ENCODE measurements around the gene MYO9A. TPM values are rescaled to one million over a fixed set of nuclear protein-coding genes. Genes with fewer than 3 reads are reported as not detected.

The MYO9A gene
- total RNA-seq, 2 donors from 2014 or later, result 12.9 to 27.8 TPM

GRCh38 chr15:72141171-72142084 lies 23.5 kb upstream of the MYO9A start:
- Histone ChIP-seq H3K4me1 (peaks cover 6% of the 10 kb centered on the region), H3K27me3 (no peaks in the 10 kb centered on the region), H3K36me3 (replicated peaks in 1 of 2; ENCODE audit: insufficient read depth in 1 of 2, low read depth in 2 of 2) (no peaks in the 10 kb centered on the region), H3K27ac (no peak overlapping the region), H3K9me3 (no peaks in the 10 kb centered on the region), H3K4me3 (no peak overlapping the region)
- no peak for TF ChIP-seq CTCF (IDR thresholded peaks at IDR 0.05)
- no peak for TF ChIP-seq POLR2A (IDR thresholded peaks at IDR 0.05)
- DNase-seq (no peak), ATAC-seq (no peak)
- WGBS, 2 donors, result 29 to 39% methylated on average over 4 of the region's 4 CpGs
- intact Hi-C loops (cut with DNase I), result no loop called here

GRCh38 chr15:72140088-72140487 lies 22.1 kb upstream of the MYO9A start:
- DNase-seq (no peak), ATAC-seq (no peak)
- Histone ChIP-seq H3K36me3 (replicated peaks in 1 of 2; ENCODE audit: insufficient read depth in 1 of 2, low read depth in 2 of 2) (no peaks in the 10 kb centered on the region), H3K4me1 (peaks cover 6% of the 10 kb centered on the region), H3K9me3 (no peaks in the 10 kb centered on the region), H3K4me3 (no peak overlapping the region), H3K27ac (no peak overlapping the region), H3K27me3 (no peaks in the 10 kb centered on the region)
- intact Hi-C loops (cut with DNase I), result no loop called here
- WGBS, 2 donors, result 94 to 97% methylated on average over 3 of the region's 3 CpGs
- TF ChIP-seq CTCF (IDR thresholded peaks at IDR 0.05), result no peak
- TF ChIP-seq POLR2A (IDR thresholded peaks at IDR 0.05), result no peak

GRCh38 chr15:72139667-72140066 lies 21.7 kb upstream of the MYO9A start:
- Histone ChIP-seq H3K4me1 (peaks cover 6% of the 10 kb centered on the region), H3K4me3 (no peak overlapping the region), H3K27me3 (no peaks in the 10 kb centered on the region), H3K9me3 (no peaks in the 10 kb centered on the region), H3K36me3 (replicated peaks in 1 of 2; ENCODE audit: insufficient read depth in 1 of 2, low read depth in 2 of 2) (no peaks in the 10 kb centered on the region), H3K27ac (no peak overlapping the region)
- DNase-seq (no peak), ATAC-seq (no peak)
- no peak for TF ChIP-seq POLR2A (IDR thresholded peaks at IDR 0.05)
- no peak for TF ChIP-seq CTCF (IDR thresholded peaks at IDR 0.05)
- 97 to 100% methylated on average over 4 of the region's 4 CpGs for WGBS, 2 donors
- intact Hi-C loops (cut with DNase I), result no loop called here

GRCh38 chr15:72136170-72137051 lies 18.5 kb upstream of the MYO9A start:
- Histone ChIP-seq H3K4me1 (peaks cover 2% of the 10 kb centered on the region), H3K36me3 (replicated peaks in 1 of 2; ENCODE audit: insufficient read depth in 1 of 2, low read depth in 2 of 2) (no peaks in the 10 kb centered on the region), H3K27me3 (no peaks in the 10 kb centered on the region), H3K9me3 (no peaks in the 10 kb centered on the region), H3K4me3 (no peak overlapping the region), H3K27ac (no peak overlapping the region)
- WGBS, 2 donors, result 60 to 61% methylated on average over 4 of the region's 4 CpGs
- TF ChIP-seq CTCF (IDR thresholded peaks at IDR 0.05), result no peak
- no peak for TF ChIP-seq POLR2A (IDR thresholded peaks at IDR 0.05)
- intact Hi-C loops (cut with DNase I), result no loop called here
- no peak for DNase-seq
- ATAC-seq, result no peak

Measured in body of pancreas (tissue), 4 donors.